Dendritic cell treated with granulocyte-macrophage colony-stimulating factor and Interleukin-4, amounts not matched to agents 40 ng/mL and 50 ng/mL, for 4 days (primary cell): ENCODE measurements around the gene AHNAK.
"Not testable (repeated sequence)": the region's sequence is repeated elsewhere in the genome, so short reads cannot be mapped to it uniquely, and the experiment has no call there.

Experiments used
- H3K27ac Mint-ChIP-seq: one replicate; pipeline ENCODE4 v1.8.0; 2022; ENCODE audit warnings: mild to moderate bottlenecking, mixed read lengths
- H3K27me3 Mint-ChIP-seq: one replicate; pipeline ENCODE4 v1.8.0; 2022; ENCODE audit warnings: mild to moderate bottlenecking, mixed read lengths
- H3K36me3 Mint-ChIP-seq: one replicate; pipeline ENCODE4 v1.8.0; 2022; ENCODE audit warnings: low read depth, mixed read lengths
- H3K4me1 Mint-ChIP-seq: one replicate; pipeline ENCODE4 v1.8.0; 2022; ENCODE audit warnings: low read depth, mixed read lengths
- H3K4me3 Mint-ChIP-seq: one replicate; pipeline ENCODE4 v1.8.0; 2022; ENCODE audit warnings: mild to moderate bottlenecking, moderate library complexity, mixed read lengths
- H3K9me3 Mint-ChIP-seq: one replicate; pipeline ENCODE4 v1.8.0; 2022; ENCODE audit warnings: mixed read lengths
- intact Hi-C: fragments of 100-400 bp; cut with micrococcal nuclease; formaldehyde crosslinking; loops from one replicate; pipeline ENCODE4 v1.15.0; 2022

Gene AHNAK

DNA sequence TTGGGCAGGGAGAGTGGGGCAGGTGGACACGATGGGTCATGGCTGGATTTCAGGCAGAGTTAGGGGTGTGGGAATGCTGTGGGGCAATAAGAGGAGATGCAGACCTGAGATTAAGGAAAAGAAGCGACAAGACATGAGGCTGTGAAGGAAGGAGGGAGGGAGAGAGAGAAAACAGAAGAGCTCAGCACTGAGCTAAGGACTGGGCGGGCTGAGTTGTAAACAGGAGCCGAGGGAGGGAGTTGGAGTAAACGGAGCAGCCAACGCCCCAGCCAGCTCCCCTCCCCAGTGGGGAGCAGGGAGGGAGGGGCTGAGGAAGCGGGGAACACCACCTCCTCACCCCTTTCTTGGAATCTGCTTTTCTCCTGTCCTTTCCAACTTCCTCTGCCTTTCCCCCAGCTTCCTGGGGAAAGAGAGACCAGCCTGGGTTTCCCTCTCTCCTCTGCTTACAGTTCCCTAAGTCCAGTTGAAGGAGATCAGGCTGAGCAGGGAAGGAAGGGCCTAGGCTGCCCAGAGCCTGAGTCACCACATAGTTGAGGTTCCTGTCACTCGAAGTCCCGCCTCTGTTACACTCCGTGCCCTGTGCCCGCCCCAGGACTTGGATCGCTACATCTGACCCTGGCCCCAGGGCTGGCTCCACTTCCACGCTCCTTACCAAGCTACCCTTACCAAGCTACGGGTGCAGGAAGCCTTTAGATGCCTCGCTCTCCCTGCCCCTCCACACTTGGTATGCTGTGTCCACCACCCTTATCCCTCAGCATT lies 6.7 kb upstream of the AHNAK start:
- Mint-ChIP-seq H3K4me3 (peak overlapping the region; percentile 79), H3K27ac (peak overlapping the region; percentile 99)

DNA sequence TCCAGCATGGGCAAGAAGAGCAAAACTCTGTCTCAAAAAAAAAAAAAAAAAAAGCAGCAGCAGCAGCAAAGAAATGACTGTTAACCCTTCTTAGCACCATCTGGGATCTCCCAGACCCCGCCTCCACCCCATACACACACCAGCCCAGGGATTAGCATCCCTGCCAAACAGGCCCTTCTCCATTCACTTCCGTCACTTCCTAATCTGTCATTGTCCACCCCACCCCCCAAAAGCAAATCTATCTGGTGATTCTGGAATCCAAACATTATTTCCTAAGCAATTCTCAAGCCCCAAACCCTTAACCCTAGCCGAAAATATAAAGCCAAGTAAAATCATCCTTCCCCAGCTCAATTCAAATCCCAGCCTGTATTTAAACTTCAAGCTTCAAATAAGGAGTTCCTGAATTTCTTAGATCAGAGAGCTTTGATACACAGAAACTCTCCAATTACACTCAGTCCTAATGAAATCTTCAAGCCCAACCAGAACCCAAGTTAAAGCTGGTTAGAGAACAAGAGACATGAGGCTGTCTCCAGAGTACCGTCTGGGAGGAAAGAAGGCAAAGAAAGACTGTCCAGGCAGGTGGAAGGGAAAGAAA lies 6.0 kb upstream of the AHNAK start:
- intact Hi-C loops: loop anchor here (1.0 kb wide), 1 partner anchor 7 kb away; no protein-coding TSS in a partner anchor

More for the DNA sequence above, 6.7 kb upstream of the AHNAK start:
- intact Hi-C loops: loop anchor here (1.0 kb wide), 1 partner anchor 8 kb away; no protein-coding TSS in a partner anchor
- Mint-ChIP-seq H3K9me3 (no peaks in the 10 kb centered on the region), H3K27me3 (peaks cover 2% of the 10 kb centered on the region), H3K4me1 (peaks cover 96% of the 10 kb centered on the region), H3K36me3 (peaks cover 14% of the 10 kb centered on the region)

DNA sequence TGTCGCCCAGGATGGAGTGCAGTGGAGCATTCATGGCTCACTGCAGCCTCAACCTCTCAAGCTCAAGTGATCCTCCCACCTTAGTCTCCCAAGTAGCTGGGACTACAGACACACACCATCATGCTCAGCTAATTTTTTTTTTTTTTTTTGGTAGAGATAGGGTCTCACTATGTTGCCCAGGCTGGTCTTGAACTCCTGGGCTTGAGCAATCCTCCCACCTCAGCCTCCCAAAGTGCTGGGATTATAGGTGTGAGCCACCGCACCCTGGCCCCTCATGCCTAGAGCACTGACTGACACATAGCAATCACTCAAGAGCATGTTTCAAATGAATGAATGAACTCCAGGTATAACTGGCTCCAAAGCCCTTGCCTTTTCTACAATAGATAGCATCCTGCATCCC lies 3.9 kb upstream of the AHNAK start:
- not testable (repeated sequence) for H3K36me3 Mint-ChIP-seq

More for the DNA sequence above, 6.0 kb upstream of the AHNAK start:
- H3K36me3 Mint-ChIP-seq: peaks cover 8% of the 10 kb centered on the region
- H3K4me1 Mint-ChIP-seq: peaks cover 97% of the 10 kb centered on the region
- H3K27me3 Mint-ChIP-seq: peaks cover 4% of the 10 kb centered on the region
- peak overlapping the region; percentile 71 for H3K4me3 Mint-ChIP-seq
- no peaks in the 10 kb centered on the region for H3K9me3 Mint-ChIP-seq
- H3K27ac Mint-ChIP-seq: peak overlapping the region; percentile 99

DNA sequence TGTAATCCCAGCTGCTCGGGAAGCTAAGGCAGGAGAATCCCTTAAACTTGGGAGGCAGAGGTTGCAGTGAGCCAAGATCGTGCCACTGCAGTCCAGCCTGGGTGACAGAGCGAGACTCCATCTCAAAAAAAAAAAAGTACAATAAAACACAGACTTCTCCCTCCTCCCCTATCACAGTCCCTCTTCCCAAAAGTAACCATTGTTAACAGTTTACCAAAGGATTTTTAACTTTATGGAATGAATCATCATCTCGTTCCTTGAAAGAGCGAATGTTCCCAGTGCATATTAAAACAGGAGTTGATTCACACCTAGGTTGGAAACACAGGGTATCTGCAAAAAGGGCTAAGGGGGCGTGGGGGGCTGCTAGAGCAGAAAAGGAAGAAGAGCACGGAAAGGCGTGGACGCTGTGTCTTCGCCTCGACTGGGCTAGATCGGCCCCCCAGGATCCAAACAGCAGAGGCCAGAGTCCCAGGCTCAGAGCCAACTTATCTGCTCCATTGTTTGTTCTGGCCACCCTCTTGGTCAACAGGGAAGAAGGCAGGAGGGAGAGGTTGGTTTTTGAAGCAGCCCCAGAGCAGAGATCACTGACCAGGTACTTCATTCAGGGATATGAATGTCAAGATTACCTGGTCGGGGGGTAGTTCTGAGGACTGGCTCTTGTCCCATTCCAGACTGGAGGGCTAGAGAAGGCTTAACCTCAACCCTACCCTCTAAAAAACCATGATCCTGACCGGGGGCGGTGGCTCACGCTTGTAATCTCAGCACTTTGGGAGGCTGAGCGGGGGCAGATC lies 2.1 kb upstream of the AHNAK start:
- H3K27ac Mint-ChIP-seq: no peak overlapping the region
- H3K4me3 Mint-ChIP-seq: no peak overlapping the region
- H3K9me3 Mint-ChIP-seq: no peaks in the 10 kb centered on the region
- peaks cover 27% of the 10 kb centered on the region for H3K36me3 Mint-ChIP-seq
- H3K4me1 Mint-ChIP-seq: peaks cover 73% of the 10 kb centered on the region
- H3K27me3 Mint-ChIP-seq: peaks cover 4% of the 10 kb centered on the region
- intact Hi-C loops: no loop called here

More for the DNA sequence above, 3.9 kb upstream of the AHNAK start:
- intact Hi-C loops, H3K4me3 Mint-ChIP-seq, H3K27me3 Mint-ChIP-seq, H3K9me3 Mint-ChIP-seq: not testable (repeated sequence)
- H3K4me1 Mint-ChIP-seq: peaks cover 84% of the 10 kb centered on the region
- H3K27ac Mint-ChIP-seq: peak overlapping the region; percentile 99

DNA sequence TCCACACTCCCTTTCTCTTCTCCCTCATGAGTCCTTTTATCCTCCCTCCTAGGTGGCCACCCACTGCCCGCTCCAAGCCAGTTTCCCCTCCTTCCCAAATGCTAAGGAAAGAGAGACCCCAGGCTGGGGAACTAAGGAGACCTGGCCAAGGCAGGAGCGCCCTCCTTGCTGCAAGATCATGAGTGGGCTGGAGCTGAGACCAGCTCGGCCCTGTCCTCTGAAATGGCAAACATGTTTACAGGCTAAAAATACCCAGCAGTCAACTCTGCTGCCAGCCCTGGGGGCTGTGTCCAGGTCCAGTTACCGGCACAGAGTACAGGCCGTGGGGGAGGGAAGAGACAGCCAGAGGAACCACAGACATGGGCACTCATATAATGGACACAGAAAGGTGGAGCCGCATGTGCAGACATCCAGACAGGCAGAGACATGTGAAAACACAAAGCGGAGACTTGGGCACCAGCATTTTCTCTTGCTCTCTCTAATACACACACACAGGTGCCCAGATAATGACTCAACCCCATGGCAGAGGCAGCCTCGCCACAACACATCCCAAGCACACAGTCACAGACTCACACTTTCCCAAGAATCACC lies 1.2 kb upstream of the AHNAK start:
- H3K27me3 Mint-ChIP-seq: peaks cover 4% of the 10 kb centered on the region
- H3K36me3 Mint-ChIP-seq: peaks cover 37% of the 10 kb centered on the region
- peak overlapping the region; percentile 95 for H3K27ac Mint-ChIP-seq
- no peaks in the 10 kb centered on the region for H3K9me3 Mint-ChIP-seq
- peak overlapping the region; percentile 97 for H3K4me3 Mint-ChIP-seq
- peaks cover 73% of the 10 kb centered on the region for H3K4me1 Mint-ChIP-seq
- intact Hi-C loops: loop anchor here (2.0 kb wide), 1 partner anchor 13 kb away; no protein-coding TSS in a partner anchor

DNA sequence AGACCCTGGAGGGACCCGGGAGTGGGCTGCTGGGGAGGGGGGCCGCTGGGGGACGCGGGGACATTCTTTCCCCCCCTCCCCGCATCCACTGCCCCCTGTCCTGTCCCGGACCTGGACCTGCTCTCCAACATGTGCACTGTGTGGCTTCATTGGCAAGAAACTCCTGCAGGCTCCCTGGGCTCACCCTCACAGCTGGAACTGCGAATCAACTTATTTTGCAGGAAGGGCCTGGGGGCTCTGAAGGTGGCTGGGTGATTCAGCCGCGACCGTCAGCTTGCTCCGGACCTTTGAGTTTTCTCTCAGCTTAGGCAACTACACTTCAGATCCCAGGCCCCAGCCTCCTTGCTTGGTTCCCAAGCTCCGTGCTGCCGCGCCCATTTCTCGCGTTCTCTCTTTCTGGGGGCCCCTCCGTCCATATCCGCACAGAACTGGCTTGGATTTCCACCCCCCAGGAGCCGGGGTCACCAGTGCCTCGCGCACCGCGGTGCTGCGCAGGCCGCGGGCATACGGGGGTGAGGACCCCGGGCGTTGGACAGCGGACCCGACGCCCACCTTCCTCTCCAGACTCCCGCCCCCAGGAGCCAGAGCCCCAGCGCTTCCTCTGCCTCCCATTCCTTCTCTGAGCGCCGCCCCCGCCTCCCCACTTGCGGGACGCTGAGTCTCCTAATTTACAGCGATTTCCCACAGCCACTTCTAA lies 471 bp upstream of the AHNAK start:
- Mint-ChIP-seq H3K27me3 (peaks cover 4% of the 10 kb centered on the region), H3K9me3 (no peaks in the 10 kb centered on the region), H3K36me3 (peaks cover 44% of the 10 kb centered on the region), H3K4me1 (peaks cover 73% of the 10 kb centered on the region), H3K4me3 (peak overlapping the region; percentile 97), H3K27ac (peak overlapping the region; percentile 95)
- intact Hi-C loops: loop anchor here (2.0 kb wide), 1 partner anchor 14 kb away; no protein-coding TSS in a partner anchor

DNA sequence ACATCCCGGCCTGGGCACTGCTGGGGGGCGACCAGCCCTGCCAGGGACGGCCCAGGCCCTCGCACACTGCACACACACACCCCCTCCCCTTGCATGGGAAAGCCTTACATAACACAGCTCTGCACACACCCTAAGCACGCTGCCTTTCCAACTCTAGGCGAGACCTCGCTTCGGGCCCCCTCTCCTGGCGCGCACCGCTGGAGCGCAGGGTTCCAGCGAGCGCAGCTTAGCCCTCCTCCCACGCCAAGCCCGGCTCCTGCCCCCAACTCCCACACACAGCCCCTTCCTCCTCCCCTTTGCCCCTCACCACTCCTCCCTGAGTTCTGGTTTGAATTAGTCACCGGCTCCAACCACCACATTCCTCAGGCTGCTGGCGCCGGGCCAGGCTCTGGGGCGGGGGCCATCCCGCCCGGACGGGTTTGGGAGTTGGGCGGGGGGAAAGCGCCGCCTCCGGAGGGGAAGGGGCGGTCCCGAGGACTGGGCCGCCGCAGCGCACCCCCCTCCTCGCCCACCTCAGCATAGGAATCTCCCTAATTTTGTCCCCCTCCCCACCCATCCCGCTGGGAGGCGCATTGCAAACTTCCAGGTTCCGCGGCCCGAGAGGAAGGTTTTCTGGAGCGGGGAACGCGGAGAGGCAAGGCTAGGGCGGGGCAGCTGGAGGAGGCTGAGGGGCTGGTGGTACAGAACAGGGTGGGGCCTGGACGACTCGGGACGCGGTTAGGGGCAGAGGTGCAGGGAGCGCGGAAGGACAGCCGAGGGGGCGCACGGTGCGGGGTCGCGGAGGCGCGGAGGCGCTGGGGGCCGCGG lies 966 bp downstream of the AHNAK start:
- peaks cover 73% of the 10 kb centered on the region for H3K4me1 Mint-ChIP-seq
- H3K4me3 Mint-ChIP-seq: peak overlapping the region; percentile 97
- H3K9me3 Mint-ChIP-seq: no peaks in the 10 kb centered on the region
- H3K27me3 Mint-ChIP-seq: peaks cover 4% of the 10 kb centered on the region
- H3K27ac Mint-ChIP-seq: peak overlapping the region; percentile 95
- intact Hi-C loops: loop anchor here (1.0 to 2.0 kb wide), 2 partner anchors 8 to 15 kb away; no protein-coding TSS in a partner anchor
- peaks cover 58% of the 10 kb centered on the region for H3K36me3 Mint-ChIP-seq

DNA sequence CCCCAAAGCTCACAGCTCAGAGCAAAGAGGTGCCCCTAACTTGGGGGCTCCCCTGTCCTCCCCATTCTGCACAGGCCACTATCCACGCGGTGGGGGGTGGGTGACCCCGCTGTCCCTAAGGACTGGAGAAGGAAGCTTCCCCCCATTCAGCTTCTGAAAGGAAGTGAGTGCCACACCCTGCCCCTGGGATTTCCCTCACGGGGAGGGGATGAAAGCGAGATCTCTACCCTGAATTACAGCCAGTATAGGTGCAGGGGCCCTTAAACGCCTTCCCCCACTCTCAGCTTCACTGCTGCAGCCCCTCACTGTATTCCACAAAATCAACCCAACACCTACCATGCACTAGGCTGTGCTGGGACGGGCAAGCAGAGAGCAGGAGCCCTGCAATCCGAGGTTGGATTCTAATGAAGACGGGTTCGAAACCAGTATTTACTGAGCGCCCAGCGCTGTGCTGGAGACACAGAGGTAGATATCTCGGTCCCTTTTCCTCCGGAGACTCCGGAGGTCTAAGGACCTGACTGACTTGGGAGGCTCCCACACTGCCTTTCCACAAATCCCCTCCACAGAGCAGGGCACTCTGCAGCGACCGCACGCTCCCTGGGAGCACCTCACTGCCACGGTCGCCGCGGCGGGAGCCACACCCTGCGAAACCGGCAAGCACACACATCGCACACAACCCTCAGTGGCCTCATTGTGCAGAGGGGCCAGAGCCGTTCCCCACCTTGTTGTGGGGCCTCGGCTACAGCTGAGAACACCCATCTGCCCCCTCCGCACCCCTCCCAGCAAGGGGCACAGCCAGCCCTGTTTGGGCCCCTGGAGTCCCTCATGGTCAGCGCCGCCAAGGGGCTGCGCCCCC lies 1.8 kb downstream of the AHNAK start:
- peaks cover 69% of the 10 kb centered on the region for H3K4me1 Mint-ChIP-seq
- H3K27ac Mint-ChIP-seq: peak overlapping the region; percentile 95
- intact Hi-C loops: loop anchor here (1.0 to 5.0 kb wide), 4 partner anchors 8 to 148 kb away; no protein-coding TSS in a partner anchor
- peak overlapping the region; percentile 97 for H3K4me3 Mint-ChIP-seq
- peaks cover 62% of the 10 kb centered on the region for H3K36me3 Mint-ChIP-seq
- no peaks in the 10 kb centered on the region for H3K9me3 Mint-ChIP-seq
- H3K27me3 Mint-ChIP-seq: peaks cover 4% of the 10 kb centered on the region

DNA sequence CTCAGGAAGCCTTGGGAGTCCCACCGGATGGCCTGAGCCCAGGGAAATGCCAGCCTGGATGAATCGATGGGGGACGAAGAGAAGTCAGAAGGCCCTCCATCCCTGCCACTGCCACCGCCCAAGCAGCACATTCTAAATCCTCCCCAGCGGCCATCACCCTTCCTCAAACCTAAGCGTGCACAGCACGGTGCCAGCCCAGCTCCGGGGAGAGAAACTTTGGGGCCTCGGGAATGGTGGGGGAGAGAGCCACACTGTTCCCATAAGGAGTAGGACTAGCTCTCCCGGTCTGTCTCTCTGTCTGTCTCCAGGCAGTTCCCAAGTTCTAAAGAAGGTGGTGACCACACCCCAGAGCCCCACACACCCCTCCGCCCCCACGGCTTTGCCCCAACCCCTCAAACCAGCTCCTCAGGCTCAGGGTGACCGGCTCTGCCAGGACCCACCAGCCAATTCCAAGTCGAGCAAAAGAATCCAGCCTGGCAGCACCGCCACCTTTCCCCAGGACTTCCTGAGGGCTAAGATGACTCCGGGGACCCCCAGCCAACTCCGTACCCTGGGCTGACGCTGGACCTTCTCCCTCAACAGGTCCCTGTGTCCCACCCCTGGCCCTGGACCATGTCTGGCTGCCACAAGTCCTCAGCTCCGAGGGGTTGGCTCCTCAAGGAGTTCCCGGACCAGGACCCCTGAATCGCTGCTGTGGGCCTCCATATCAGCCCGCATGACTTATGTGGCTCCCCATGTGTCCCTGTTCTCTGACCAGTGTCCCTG lies 2.7 kb downstream of the AHNAK start:
- peak overlapping the region; percentile 97 for H3K4me3 Mint-ChIP-seq
- intact Hi-C loops: loop anchor here (5.0 kb wide), 3 partner anchors 47 to 147 kb away; no protein-coding TSS in a partner anchor
- peak overlapping the region; percentile 95 for H3K27ac Mint-ChIP-seq
- peaks cover 4% of the 10 kb centered on the region for H3K27me3 Mint-ChIP-seq
- peaks cover 69% of the 10 kb centered on the region for H3K4me1 Mint-ChIP-seq
- peaks cover 70% of the 10 kb centered on the region for H3K36me3 Mint-ChIP-seq
- H3K9me3 Mint-ChIP-seq: no peaks in the 10 kb centered on the region

DNA sequence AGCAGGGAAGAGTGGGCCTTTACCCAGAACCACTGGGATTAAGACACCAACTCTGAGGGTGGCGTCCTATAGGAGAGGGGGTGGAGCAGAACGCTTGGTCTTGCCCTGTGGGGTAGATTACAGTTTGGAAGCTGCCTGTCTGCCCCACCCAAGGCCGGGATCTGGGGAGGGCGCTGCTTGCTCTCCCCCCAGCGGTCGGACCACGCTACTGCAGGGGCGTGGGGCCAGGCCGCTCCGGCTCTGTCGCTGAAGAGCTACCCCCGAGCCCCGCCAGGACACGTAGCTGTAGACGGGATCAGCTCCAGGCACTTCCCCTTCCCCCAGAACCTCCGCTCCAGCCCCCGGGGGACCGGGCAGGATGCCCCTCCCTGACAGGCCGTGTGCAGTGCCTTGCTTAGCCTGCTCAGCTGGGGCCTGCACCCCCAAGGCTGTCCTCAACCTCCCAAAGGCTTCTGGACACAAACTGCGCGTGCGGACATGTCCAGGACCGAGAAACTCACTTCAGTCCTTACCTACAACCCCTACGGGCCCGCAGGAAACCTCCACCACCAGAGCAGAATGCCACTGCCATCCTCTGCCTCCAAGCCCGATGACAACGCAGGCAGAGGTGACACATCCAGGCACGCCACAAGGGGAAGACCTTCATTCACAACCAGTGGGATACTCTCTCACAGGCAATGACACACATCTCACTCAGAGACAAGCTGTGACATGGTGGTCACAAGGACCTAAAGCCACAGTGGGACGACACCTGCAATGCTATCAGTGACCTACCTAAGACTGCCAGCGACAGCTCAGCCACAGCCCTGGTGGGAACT lies 3.6 kb downstream of the AHNAK start:
- peaks cover 70% of the 10 kb centered on the region for H3K4me1 Mint-ChIP-seq
- intact Hi-C loops: loop anchor here (5.0 kb wide), 3 partner anchors 46 to 146 kb away; no protein-coding TSS in a partner anchor
- H3K27me3 Mint-ChIP-seq: peaks cover 3% of the 10 kb centered on the region
- H3K27ac Mint-ChIP-seq: peak overlapping the region; percentile 95
- peaks cover 79% of the 10 kb centered on the region for H3K36me3 Mint-ChIP-seq
- no peaks in the 10 kb centered on the region for H3K9me3 Mint-ChIP-seq
- peak overlapping the region; percentile 97 for H3K4me3 Mint-ChIP-seq
